Neuronal stem cell (in vitro differentiated cells): ENCODE results near the gene RBMS3.
"Not testable (repeated sequence)": the region's sequence is repeated elsewhere in the genome, so short reads cannot be mapped to it uniquely, and the experiment has no call there.

Experiments used
- DNase-seq: peaks from one replicate; pipeline ENCODE4 v3.0.0-alpha.2; 2013; ENCODE audit warnings: low spot score
- H2AFZ ChIP-seq: one replicate; pipeline ENCODE4 v1.6.1; 2013; ENCODE audit warnings: mild to moderate bottlenecking, low read length, inconsistent platforms
- H2AK5ac ChIP-seq: 2 replicates; pipeline ENCODE4 v1.6.1; 2013; ENCODE audit warnings: low read depth, mild to moderate bottlenecking, inconsistent platforms, low read length, moderate library complexity, mixed read lengths
- H2BK120ac ChIP-seq: 2 replicates; pipeline ENCODE4 v1.6.1; 2013; ENCODE audit warnings: low read depth, mild to moderate bottlenecking, inconsistent platforms, low read length, moderate library complexity, mixed read lengths
- H2BK12ac ChIP-seq: one replicate; pipeline ENCODE4 v1.6.1; 2013; ENCODE audit warnings: low read length, inconsistent platforms
- H2BK15ac ChIP-seq: 2 replicates; pipeline ENCODE4 v1.6.1; 2013; ENCODE audit warnings: mild to moderate bottlenecking, low read length, inconsistent platforms, mixed read lengths
- H2BK5ac ChIP-seq: one replicate; pipeline ENCODE4 v1.6.1; 2013; ENCODE audit warnings: inconsistent platforms, mild to moderate bottlenecking, low read length, moderate library complexity
- H3K14ac ChIP-seq: one replicate; pipeline ENCODE4 v1.6.1; 2013; ENCODE audit warnings: low read length, inconsistent platforms
- H3K18ac ChIP-seq: 2 replicates; pipeline ENCODE4 v1.6.1; 2013; ENCODE audit warnings: low read length, inconsistent platforms
- H3K23ac ChIP-seq: 2 replicates; pipeline ENCODE4 v1.6.1; 2013; ENCODE audit warnings: low read depth, mild to moderate bottlenecking, mixed read lengths, low read length, inconsistent platforms; ENCODE audit not compliant: poor library complexity
- H3K27ac ChIP-seq: replicated peaks from 3 replicates; pipeline ENCODE4 v1.5.1; 2013; ENCODE audit warnings: low read length, inconsistent platforms
- H3K27me3 ChIP-seq, 3 experiments: 2 replicates each; pipeline ENCODE4 v1.6.1; 2013; ENCODE audit warnings: low read length in 3 of 3, mild to moderate bottlenecking in 2 of 3, inconsistent platforms in 1 of 3, low read depth in 1 of 3, mixed read lengths in 1 of 3, moderate library complexity in 1 of 3; ENCODE audit not compliant: control insufficient read depth in 3 of 3, insufficient read depth in 3 of 3
- H3K36me3 ChIP-seq, 2 donors: replicated peaks in 1 of 2; 2 replicates each; pipeline ENCODE4 v1.6.1; 2013; ENCODE audit warnings: low read length in 2 of 2; ENCODE audit not compliant: control insufficient read depth in 2 of 2, insufficient read depth in 2 of 2
- H3K4ac ChIP-seq: 2 replicates; pipeline ENCODE4 v1.6.1; 2013; ENCODE audit warnings: inconsistent platforms, mild to moderate bottlenecking, low read length, moderate library complexity
- H3K4me1 ChIP-seq, 2 donors: 1 replicate in 1 of 2; 2 replicates in 1 of 2; pipeline ENCODE4 v1.6.1; 2013; ENCODE audit warnings: low read length in 2 of 2, low read depth in 1 of 2; ENCODE audit not compliant: control insufficient read depth in 2 of 2, insufficient read depth in 1 of 2
- H3K4me2 ChIP-seq: one replicate; pipeline ENCODE4 v1.6.1; 2013; ENCODE audit warnings: mild to moderate bottlenecking, low read length, inconsistent platforms; ENCODE audit not compliant: insufficient read depth, poor library complexity, severe bottlenecking
- H3K4me3 ChIP-seq, 2 donors: 2 replicates each; pipeline ENCODE4 v1.5.1; 2013; ENCODE audit warnings: low read length in 2 of 2, mild to moderate bottlenecking in 2 of 2, inconsistent platforms in 1 of 2, moderate library complexity in 1 of 2
- H3K79me1 ChIP-seq: one replicate; pipeline ENCODE4 v1.6.1; 2013; ENCODE audit warnings: low read depth, mild to moderate bottlenecking, inconsistent platforms, low read length, moderate library complexity
- H3K9ac ChIP-seq: one replicate; pipeline ENCODE4 v1.6.1; 2013; ENCODE audit warnings: mild to moderate bottlenecking, low read depth, low read length, inconsistent platforms; ENCODE audit not compliant: poor library complexity
- H3K9me3 ChIP-seq, 2 donors: replicated peaks in 1 of 2; 2 replicates each; pipeline versions ENCODE3 to v1.6.1; 2013; ENCODE audit warnings: low read length in 2 of 2, mild to moderate bottlenecking in 2 of 2, inconsistent platforms in 1 of 2, low read depth in 1 of 2, mixed read lengths in 1 of 2, moderate library complexity in 1 of 2; ENCODE audit not compliant: control insufficient read depth in 2 of 2, insufficient read depth in 1 of 2
- H4K8ac ChIP-seq: one replicate; pipeline ENCODE4 v1.6.1; 2013; ENCODE audit warnings: low read depth, mild to moderate bottlenecking, inconsistent platforms, low read length, moderate library complexity
- H4K91ac ChIP-seq: one replicate; pipeline ENCODE4 v1.6.1; 2013; ENCODE audit warnings: low read length, low read depth, mild to moderate bottlenecking, inconsistent platforms; ENCODE audit not compliant: poor library complexity
- WGBS, 2 donors: extraction: QIAGEN DNeasy Blood & Tissue Kit; methylation state at CpG; one replicate each; pipeline ENCODE4 v1.1.7; 2013; ENCODE audit warnings: missing lambda C conversion rate in 2 of 2, mixed read lengths in 1 of 2; ENCODE audit not compliant: insufficient read length in 2 of 2, insufficient replicate concordance in 1 of 2; ENCODE audit errors: extremely low coverage in 2 of 2; 5-methylcytosine and 5-hydroxymethylcytosine counted together

The RBMS3 gene

DNA sequence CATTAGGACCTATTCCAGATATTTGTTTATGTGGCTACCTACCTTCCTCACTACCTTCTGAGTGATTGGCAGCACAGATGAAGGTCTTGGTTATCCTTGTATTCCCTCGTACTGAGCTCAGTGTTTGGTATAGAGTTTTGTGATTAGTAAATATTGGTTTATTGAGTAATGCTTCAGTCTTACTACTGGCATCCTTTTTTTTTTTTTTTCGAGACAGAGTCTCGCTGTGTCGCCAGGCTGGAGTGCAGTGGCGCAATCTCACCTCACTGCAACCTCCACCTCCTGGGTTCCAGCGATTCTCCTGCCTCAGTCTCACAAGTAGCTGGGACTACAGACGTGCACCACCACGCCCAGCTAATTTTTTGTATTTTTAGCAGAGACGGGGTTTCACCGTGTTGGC lies 45.7 kb downstream of the RBMS3 start:
- H2BK120ac ChIP-seq, H4K8ac ChIP-seq, H2BK5ac ChIP-seq, H3K36me3 ChIP-seq, H3K4me3 ChIP-seq, H3K9ac ChIP-seq, H3K18ac ChIP-seq, H2BK12ac ChIP-seq, H3K27ac ChIP-seq, H2AK5ac ChIP-seq, H2AFZ ChIP-seq, H3K23ac ChIP-seq, H3K9me3 ChIP-seq, H3K14ac ChIP-seq, H3K27me3 ChIP-seq, H3K4ac ChIP-seq, H3K4me2 ChIP-seq, H3K4me1 ChIP-seq, H3K79me1 ChIP-seq, H4K91ac ChIP-seq, H2BK15ac ChIP-seq, DNase-seq: not testable (repeated sequence)
- WGBS, 2 donors = no CpG with 5 or more reads among the region's 10 CpGs

DNA sequence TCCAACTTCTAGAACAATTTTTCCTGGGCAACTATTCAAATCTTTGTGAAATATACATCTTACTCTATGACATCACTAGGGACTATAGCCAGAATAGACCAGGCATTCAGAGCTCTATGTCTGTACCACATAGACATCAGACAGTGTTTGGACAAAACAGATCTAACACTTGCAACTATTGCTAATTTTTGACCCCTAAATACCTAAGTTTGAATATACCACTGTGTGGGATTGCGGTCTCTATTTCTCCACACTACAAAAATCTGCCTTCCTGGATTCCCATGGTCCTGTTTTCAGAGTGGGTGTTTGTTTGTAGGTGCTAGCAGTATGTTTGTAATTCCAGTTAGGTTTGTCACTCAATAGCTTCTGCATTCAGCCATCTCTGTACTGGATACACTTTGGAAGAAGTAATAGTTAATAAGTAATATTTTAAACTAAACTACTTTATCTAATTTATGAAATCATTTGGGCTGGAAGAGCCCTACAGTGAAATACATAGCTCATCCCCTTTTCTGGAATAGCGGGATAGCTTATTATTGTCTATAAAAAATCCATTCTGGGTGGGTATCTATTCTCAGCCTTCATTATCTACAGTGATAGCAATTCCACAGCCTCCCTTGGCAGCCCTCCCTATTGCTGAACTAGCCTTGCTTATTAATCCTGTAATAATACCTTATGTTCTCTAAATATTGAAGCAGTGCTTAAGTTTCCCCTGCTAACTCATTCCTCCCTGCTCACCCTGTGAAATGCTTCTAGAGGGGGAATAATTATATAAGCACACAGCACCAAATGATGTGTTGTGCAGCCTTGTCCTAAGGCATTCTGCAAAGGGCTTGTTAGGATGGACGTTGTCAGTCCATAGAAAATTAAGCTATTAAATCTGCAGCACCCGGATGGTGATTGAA lies 49.4 kb downstream of the RBMS3 start:
- Histone ChIP-seq H3K9me3 (no peaks in the 10 kb centered on the region), H3K4ac (no peak overlapping the region), H2BK5ac (no peak overlapping the region), H3K27ac (no peak overlapping the region), H3K79me1 (no peaks in the 10 kb centered on the region), H3K36me3 (no peaks in the 10 kb centered on the region), H2BK15ac (no peak overlapping the region), H3K4me2 (no peak overlapping the region), H3K18ac (no peak overlapping the region), H2AK5ac (no peak overlapping the region), H4K8ac (no peak overlapping the region), H3K4me1 (peaks cover 0 to 1% of the 10 kb centered on the region in 2 donors), H2BK120ac (no peak overlapping the region), H3K23ac (no peak overlapping the region), H4K91ac (no peak overlapping the region), H3K4me3 (no peak overlapping the region), H2AFZ (no peak overlapping the region), H3K27me3 (no peaks in the 10 kb centered on the region), H2BK12ac (no peak overlapping the region), H3K14ac (no peak overlapping the region), H3K9ac (no peak overlapping the region)
- no CpG with 5 or more reads among the region's 4 CpGs for WGBS, 2 donors
- DNase-seq = no peak

DNA sequence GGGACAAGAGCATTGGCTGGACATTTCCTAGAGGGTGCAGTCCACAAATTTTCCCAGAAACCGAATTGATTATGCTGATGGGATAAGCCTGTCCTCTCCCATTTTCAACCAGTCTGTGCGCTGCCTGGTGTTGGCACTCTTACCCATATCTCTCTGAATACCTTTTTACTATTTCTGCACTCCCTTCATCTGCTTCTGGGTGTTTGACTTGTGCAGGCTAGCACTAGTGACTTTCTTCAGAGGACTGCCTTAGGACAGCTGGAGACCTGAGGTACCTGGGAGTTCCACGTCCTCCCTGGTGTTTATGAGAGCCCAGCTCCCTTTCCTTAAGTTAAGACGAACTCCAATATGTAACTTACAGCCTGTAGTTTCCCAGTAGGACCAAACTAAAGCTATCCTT lies 50.2 kb downstream of the RBMS3 start:
- Histone ChIP-seq H2BK120ac (no peak overlapping the region), H3K4me1 (peaks cover 0 to 4% of the 10 kb centered on the region in 2 donors), H3K27ac (no peak overlapping the region), H3K36me3 (no peaks in the 10 kb centered on the region), H4K91ac (no peak overlapping the region), H3K4ac (no peak overlapping the region), H4K8ac (no peak overlapping the region), H3K18ac (no peak overlapping the region), H2BK12ac (no peak overlapping the region), H3K4me3 (no peak overlapping the region), H2AFZ (peak overlapping the region; percentile 44), H3K14ac (no peak overlapping the region), H2BK5ac (no peak overlapping the region), H3K4me2 (no peak overlapping the region), H3K27me3 (no peaks in the 10 kb centered on the region), H3K9me3 (no peaks in the 10 kb centered on the region), H2BK15ac (no peak overlapping the region), H3K9ac (no peak overlapping the region), H3K79me1 (no peaks in the 10 kb centered on the region), H2AK5ac (no peak overlapping the region), H3K23ac (no peak overlapping the region)
- no CpG with 5 or more reads among the region's 4 CpGs for WGBS, 2 donors
- no peak for DNase-seq

DNA sequence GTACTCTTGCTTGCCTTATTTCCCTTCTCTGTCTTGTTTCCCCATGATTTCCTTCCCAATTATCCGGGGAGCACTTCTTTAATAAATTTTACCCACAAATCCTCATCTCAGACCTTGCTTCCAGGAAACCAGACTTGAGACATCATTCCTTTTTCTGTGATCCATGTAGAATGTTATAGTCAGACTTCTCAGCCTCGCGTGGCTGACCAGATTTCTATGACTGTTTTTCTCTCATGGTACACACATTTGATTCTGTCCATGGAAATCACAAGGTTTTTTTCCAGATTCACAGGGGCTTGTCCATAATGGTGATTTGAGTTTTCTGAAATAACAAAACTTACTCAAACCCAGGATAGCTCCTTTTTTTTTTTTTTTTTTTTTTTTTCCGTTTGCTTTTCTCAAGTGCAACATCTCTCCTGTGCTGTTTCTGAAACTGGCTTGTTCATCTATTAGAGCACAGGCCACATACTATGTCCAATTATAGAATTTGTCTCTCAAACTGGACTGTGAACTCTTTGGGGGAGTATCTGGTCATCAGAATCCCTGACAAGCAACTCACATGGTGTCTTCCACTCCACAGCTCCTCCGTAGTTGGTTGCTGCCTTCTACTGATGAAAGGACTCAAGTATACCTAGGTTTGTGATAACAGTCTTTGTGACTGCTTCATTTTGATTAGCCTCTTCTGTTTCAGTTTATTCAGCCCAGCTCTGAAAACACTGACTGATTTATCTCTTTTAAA lies 50.8 kb downstream of the RBMS3 start:
- H3K79me1 ChIP-seq = no peaks in the 10 kb centered on the region
- no peak overlapping the region for H2BK12ac ChIP-seq
- H2AK5ac ChIP-seq = no peak overlapping the region
- no CpG with 5 or more reads among the region's 5 CpGs for WGBS, 2 donors
- no peak overlapping the region for H3K4ac ChIP-seq
- no peak overlapping the region for H2BK5ac ChIP-seq
- peak overlapping the region; percentile 44 for H2AFZ ChIP-seq
- peaks cover 0 to 4% of the 10 kb centered on the region in 2 donors for H3K4me1 ChIP-seq
- no peak overlapping the region for H3K9ac ChIP-seq
- no peak overlapping the region for H3K27ac ChIP-seq
- H3K4me3 ChIP-seq = no peak overlapping the region
- H2BK15ac ChIP-seq = no peak overlapping the region
- no peak overlapping the region for H4K8ac ChIP-seq
- no peaks in the 10 kb centered on the region for H3K9me3 ChIP-seq
- no peak overlapping the region for H4K91ac ChIP-seq
- H3K14ac ChIP-seq = no peak overlapping the region
- H3K23ac ChIP-seq = no peak overlapping the region
- H3K27me3 ChIP-seq = no peaks in the 10 kb centered on the region
- H3K18ac ChIP-seq = no peak overlapping the region
- DNase-seq = no peak
- no peak overlapping the region for H3K4me2 ChIP-seq
- no peaks in the 10 kb centered on the region for H3K36me3 ChIP-seq
- H2BK120ac ChIP-seq = no peak overlapping the region
